Testis (tissue), 3 donors: Measurements from ENCODE around the gene PDZD4. TPM values are rescaled to one million over a fixed set of nuclear protein-coding genes. Genes with fewer than 3 reads are reported as not detected.

ENCODE experiments used
- DNase-seq: peaks from one replicate; pipeline ENCODE4 v3.0.0-alpha.2; 2019
- H3K27ac ChIP-seq, 2 donors: fragments of 200-600 bp; sonication (generic); one replicate each; pipeline ENCODE4 v1.5.1; 2019
- H3K27me3 ChIP-seq: fragments of 200-600 bp; sonication (generic); one replicate; pipeline ENCODE4 v1.5.1; 2019
- H3K36me3 ChIP-seq: fragments of 200-600 bp; sonication (generic); one replicate; pipeline ENCODE4 v1.5.1; 2017; ENCODE audit warnings: low read depth; ENCODE audit errors: missing control alignments
- H3K4me1 ChIP-seq: fragments of 200-600 bp; sonication (generic); one replicate; pipeline ENCODE4 v1.5.1; 2019
- H3K4me3 ChIP-seq, 2 donors: fragments of 200-600 bp; sonication (generic); one replicate each; pipeline ENCODE4 v1.5.1; 2017 to 2019
- H3K9me3 ChIP-seq: fragments of 200-600 bp; sonication (generic); one replicate; pipeline ENCODE4 v1.5.1; 2017
- CTCF ChIP-seq, 3 experiments: fragments of 450-650 bp in 2 of 3; fragments of 200-600 bp in 1 of 3; sonication (generic) in 1 of 3; IDR thresholded peaks; one replicate each; pipeline ENCODE4 v1.5.1; 2016 to 2019; ENCODE audit warnings: antibody characterized with exemption in 3 of 3, mild to moderate bottlenecking in 2 of 3, moderate library complexity in 1 of 3
- POLR2A ChIP-seq: fragments of 450-650 bp; IDR thresholded peaks from one replicate; pipeline ENCODE4 v1.6.1; 2017; ENCODE audit warnings: antibody characterized with exemption, mild to moderate bottlenecking, moderate library complexity
- WGBS, 2 donors: methylation state at CpG; one replicate each; pipeline ENCODE4 v1.1.5; 2018; 5-methylcytosine and 5-hydroxymethylcytosine counted together
- intact Hi-C: fragments of 100-400 bp; cut with DNase I; formaldehyde crosslinking; loops from one replicate; pipeline ENCODE4 v1.15.1; 2023; ENCODE audit warnings: low total_unique reads
- polyA plus RNA-seq: library from polyadenylated mRNA; stranded (reverse); fragments of 350-450 nt; fragmentation: Illumina TruSeq; extraction: RNeasy Lipid Tissue Mini Kit (QIAGEN cat#74804); gene quantifications from one replicate; pipeline ENCODE4 v1.2.3, GENCODE V29; 2014; ENCODE audit warnings: low read depth, low replicate concordance; ENCODE audit not compliant: insufficient read depth
- total RNA-seq, 2 donors: library from RNA; depleted of rRNA; stranded (reverse); fragments of >200 nt; gene quantifications; one replicate each; pipeline ENCODE4 v1.2.3, GENCODE V29; 2016

The PDZD4 gene
- total and polyA plus RNA-seq, 3 donors from 2014 or later = 11.2 to 17.2 (median 13.5) TPM

DNA sequence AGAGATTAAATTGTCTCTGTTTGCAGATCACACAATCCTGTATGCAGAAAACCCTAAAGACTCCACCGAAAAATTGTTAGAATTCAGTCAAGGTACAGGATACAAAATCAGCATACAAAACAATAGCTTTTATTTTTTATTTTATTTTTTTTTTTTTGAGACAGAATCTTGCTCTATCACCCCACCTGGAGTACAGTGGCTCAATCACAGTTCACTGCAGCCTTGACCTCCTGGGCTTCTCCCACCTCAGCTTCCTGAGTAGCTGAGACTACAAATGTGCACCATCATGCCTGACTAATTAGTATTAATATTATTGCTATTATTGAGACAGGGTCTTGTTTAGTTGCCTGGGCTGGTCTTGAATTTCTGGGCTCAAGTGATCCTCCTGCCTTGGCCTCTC, 75.2 kb downstream of the PDZD4 start:
- TF ChIP-seq POLR2A (no peak), CTCF (IDR thresholded peaks at IDR 0.05) (no peak)
- Histone ChIP-seq H3K4me3 (no peak overlapping the region), H3K9me3 (no peaks in the 10 kb centered on the region), H3K36me3 (no peaks in the 10 kb centered on the region), H3K27ac (no peak overlapping the region), H3K27me3 (no peaks in the 10 kb centered on the region), H3K4me1 (no peaks in the 10 kb centered on the region)
- no peak for DNase-seq
- intact Hi-C loops = no loop called here
- 90 to 93% methylated on average over 1 of the region's 1 CpG for WGBS, 2 donors

Other genes starting within 250 kb of the PDZD4 start
- 10 to 100 TPM; 26.9 to 27.6 TPM for gene CCNQ, start 231.4 kb downstream of the PDZD4 start, total RNA-seq
- gene CCNQ, start 231.4 kb downstream of the PDZD4 start, polyA plus RNA-seq = 19.6 TPM
- 10 to 100 TPM in 1 of 2 donors, 1 to 10 TPM in 1; 6.2 to 10.2 TPM for gene DUSP9, start 183.3 kb downstream of the PDZD4 start, total RNA-seq
- gene DUSP9, start 183.3 kb downstream of the PDZD4 start, polyA plus RNA-seq = 2.5 TPM
- gene PNCK, start 156.7 kb downstream of the PDZD4 start, total RNA-seq = 10 to 100 TPM; 41.0 to 51.5 TPM
- gene PNCK, start 156.7 kb downstream of the PDZD4 start, polyA plus RNA-seq = 19.9 TPM
- gene SLC6A8, start 142.6 kb downstream of the PDZD4 start, total RNA-seq = 100 to 1,000 TPM in 1 of 2 donors, 10 to 100 TPM in 1; 91.3 to 107 TPM
- gene SLC6A8, start 142.6 kb downstream of the PDZD4 start, polyA plus RNA-seq = 73.5 TPM
- 100 to 1,000 TPM; 149 to 153 TPM for gene BCAP31, start 106.2 kb downstream of the PDZD4 start, total RNA-seq
- 222 TPM for gene BCAP31, start 106.2 kb downstream of the PDZD4 start, polyA plus RNA-seq
- gene ABCD1, start 105.7 kb downstream of the PDZD4 start, total RNA-seq = 100 to 1,000 TPM in 1 of 2 donors, 10 to 100 TPM in 1; 84.4 to 112 TPM
- 34.3 TPM for gene ABCD1, start 105.7 kb downstream of the PDZD4 start, polyA plus RNA-seq
- 10 to 100 TPM; 49.3 to 57.9 TPM for gene PLXNB3, start 66.3 kb downstream of the PDZD4 start, total RNA-seq
- 28.0 TPM for gene PLXNB3, start 66.3 kb downstream of the PDZD4 start, polyA plus RNA-seq
- gene SRPK3, start 49.5 kb downstream of the PDZD4 start, total RNA-seq = 1 to 10 TPM in 1 of 2 donors, under 1 TPM in 1; 0.62 to 2.2 TPM
- 1.3 TPM for gene SRPK3, start 49.5 kb downstream of the PDZD4 start, polyA plus RNA-seq
- 10 to 100 TPM; 74.9 to 83.1 TPM for gene IDH3G, start 36.2 kb downstream of the PDZD4 start, total RNA-seq
- gene IDH3G, start 36.2 kb downstream of the PDZD4 start, polyA plus RNA-seq = 52.4 TPM
- gene SSR4, start 35.9 kb downstream of the PDZD4 start, total RNA-seq = 100 to 1,000 TPM; 246 to 294 TPM
- 275 TPM for gene SSR4, start 35.9 kb downstream of the PDZD4 start, polyA plus RNA-seq
- 1 to 10 TPM; 1.7 to 4.5 TPM for gene L1CAM, start 55.6 kb upstream of the PDZD4 start, total RNA-seq
- gene L1CAM, start 55.6 kb upstream of the PDZD4 start, polyA plus RNA-seq = 2.5 TPM
- gene AVPR2, start 74.1 kb upstream of the PDZD4 start, total RNA-seq = 1 to 10 TPM in 1 of 2 donors, under 1 TPM in 1; 0.74 to 1.1 TPM
- 1.3 TPM for gene AVPR2, start 74.1 kb upstream of the PDZD4 start, polyA plus RNA-seq
- gene ARHGAP4, start 95.7 kb upstream of the PDZD4 start, total RNA-seq = 10 to 100 TPM; 34.6 to 41.3 TPM
- 25.6 TPM for gene ARHGAP4, start 95.7 kb upstream of the PDZD4 start, polyA plus RNA-seq
- gene NAA10, start 104.5 kb upstream of the PDZD4 start, total RNA-seq = 10 to 100 TPM; 46.7 to 52.8 TPM
- gene NAA10, start 104.5 kb upstream of the PDZD4 start, polyA plus RNA-seq = 33.9 TPM
- 1 to 10 TPM; 2.8 to 3.4 TPM for gene RENBP, start 114.1 kb upstream of the PDZD4 start, total RNA-seq
- gene RENBP, start 114.1 kb upstream of the PDZD4 start, polyA plus RNA-seq = 4.8 TPM
- gene HCFC1, start 141.3 kb upstream of the PDZD4 start, total RNA-seq = 100 to 1,000 TPM; 102 to 115 TPM
- 32.3 TPM for gene HCFC1, start 141.3 kb upstream of the PDZD4 start, polyA plus RNA-seq
- 10 to 100 TPM; 13.1 to 15.7 TPM for gene TMEM187, start 142.2 kb upstream of the PDZD4 start, total RNA-seq
- 6.1 TPM for gene TMEM187, start 142.2 kb upstream of the PDZD4 start, polyA plus RNA-seq
- 10 to 100 TPM; 77.6 to 90.8 TPM for gene IRAK1, start 189.4 kb upstream of the PDZD4 start, total RNA-seq
- 48.6 TPM for gene IRAK1, start 189.4 kb upstream of the PDZD4 start, polyA plus RNA-seq